GM12891 (cell line): ENCODE measurements around the gene ARHGAP24.

Experiments
- POLR2A ChIP-seq: IDR thresholded peaks from 2 replicates; pipeline ENCODE4 v1.6.1; 2011; ENCODE audit warnings: low read depth, low read length, control low read depth
- POLR2AphosphoS5 ChIP-seq: IDR thresholded peaks from 2 replicates; pipeline ENCODE4 v1.6.1; 2011; ENCODE audit warnings: low read depth, low read length, control low read depth
- TAF1 ChIP-seq: IDR thresholded peaks from 2 replicates; pipeline ENCODE4 v1.6.1; 2011; ENCODE audit warnings: low read depth, low read length, control low read depth

DNA sequence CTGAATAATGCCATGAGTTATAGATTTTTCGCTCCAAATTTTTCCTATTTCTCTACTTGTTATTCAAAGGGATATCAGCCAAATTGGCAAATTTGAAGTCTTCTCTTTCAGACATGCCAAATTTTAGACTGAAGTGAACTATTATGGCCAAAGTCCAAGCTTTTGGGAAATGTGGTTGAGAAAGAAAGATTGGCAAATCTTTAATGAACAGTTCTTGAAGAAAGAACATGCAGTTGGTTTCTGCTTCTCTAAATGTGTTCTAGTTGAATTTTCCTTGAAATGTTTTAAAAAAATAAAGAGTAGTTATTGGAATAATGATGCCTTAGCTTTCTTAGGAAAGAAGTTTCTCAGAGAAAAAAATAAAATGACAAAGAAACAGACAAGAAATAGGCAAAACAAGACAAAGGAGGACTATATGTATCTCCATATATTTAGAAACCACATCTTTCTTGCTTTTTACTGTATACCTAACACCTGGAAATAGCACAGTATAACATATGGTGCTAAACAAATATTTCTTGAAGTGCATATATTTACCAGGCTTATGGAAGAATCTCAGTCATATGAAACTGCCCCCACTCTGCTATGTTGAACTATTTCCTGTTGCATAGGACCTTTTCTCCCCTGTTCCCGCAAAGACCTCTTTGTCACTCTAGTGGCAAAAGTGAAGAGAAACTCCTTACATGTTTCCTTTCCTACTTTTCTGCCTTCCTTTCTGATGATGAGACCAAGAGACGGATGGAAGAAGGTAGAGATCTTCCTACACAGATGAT is 250.0 kb downstream of the ARHGAP24 start:
- TF ChIP-seq POLR2A: no peak
- no peak for TF ChIP-seq POLR2AphosphoS5
- TF ChIP-seq TAF1: no peak
